Motor neuron (in vitro differentiated cells): Measurements from ENCODE around the gene PDGFRB. TPM values are rescaled to one million over a fixed set of nuclear protein-coding genes. Genes with fewer than 3 reads are reported as not detected.

ENCODE experiments used
- ATAC-seq, 8 experiments: fragments of 200-7000 bp; cut with Tn5 transposase; replicated peaks in 6 of 8; 2 replicates each; pipeline ENCODE4 v1.8.0; 2021; ENCODE audit warnings: mild to moderate bottlenecking in 8 of 8, moderate library complexity in 8 of 8
- H3K27ac ChIP-seq, 2 donors: fragments of 250-450 bp; sonication (Bioruptor Pico); 2 replicates each; pipeline ENCODE4 v1.9.0; 2021; ENCODE audit warnings: antibody characterized with exemption in 2 of 2, mild to moderate bottlenecking in 2 of 2, moderate library complexity in 1 of 2
- H3K4me1 ChIP-seq, 2 donors: fragments of 250-450 bp; sonication (Bioruptor Pico); replicated peaks in 1 of 2; 2 replicates each; pipeline ENCODE4 v1.6.1; 2021; ENCODE audit warnings: antibody characterized with exemption in 2 of 2, mild to moderate bottlenecking in 2 of 2, moderate library complexity in 1 of 2
- H3K4me3 ChIP-seq, 5 donors: fragments of 250-450 bp; sonication (Bioruptor Pico); 2 replicates each; pipeline ENCODE4 v1.9.0; 2021; ENCODE audit warnings: antibody characterized with exemption in 5 of 5, mild to moderate bottlenecking in 5 of 5, moderate library complexity in 4 of 5
- WGBS, 10 experiments: fragments of 450-650 bp; shearing (Covaris generic); methylation state at CpG; one replicate each; pipeline ENCODE4 v1.0.0; 2022; 5-methylcytosine and 5-hydroxymethylcytosine counted together
- in situ Hi-C, 9 experiments: fragments of 400-800 bp; cut with MboI; loops; one replicate each; pipeline ENCODE4 v1.15.0; 2021; ENCODE audit warnings: low sequenced_read_pairs in 9 of 9, low pct_unique_long_range_greater_than_20kb in 2 of 9; ENCODE audit not compliant: unreplicated experiment in 9 of 9
- total RNA-seq, 8 experiments: library from RNA; unstranded; fragments of 300-600 nt; gene quantifications; 2 replicates each; pipeline versions ENCODE4 v1.2.3 to v1.2.4, GENCODE V29; 2022

PDGFRB gene
- total RNA-seq, 8 experiments from 2014 or later, result 0.38 to 42.4 (median 4.6) TPM

GRCh38 chr5:150077996-150078801 is 77.4 kb downstream of the PDGFRB start:
- no peak overlapping the region for H3K4me3 ChIP-seq
- H3K4me1 ChIP-seq, result peaks cover 0 to 5% of the 10 kb centered on the region in 2 donors
- no peak overlapping the region for H3K27ac ChIP-seq
- 67 to 100% (median 80%) methylated on average over 1 to 6 of the region's 8 CpGs; no CpG with 5 or more reads in 1 of the 10 experiments for WGBS, 10 experiments
- in situ Hi-C loops, result no loop called here
- ATAC-seq, result no peak

GRCh38 chr5:150077060-150077459 is 78.6 kb downstream of the PDGFRB start:
- H3K4me1 ChIP-seq, result peaks cover 0 to 4% of the 10 kb centered on the region in 2 donors
- no peak overlapping the region for H3K27ac ChIP-seq
- H3K4me3 ChIP-seq, result no peak overlapping the region
- WGBS, 10 experiments, result 80 to 100% (median 85%) methylated on average over 2 to 8 of the region's 8 CpGs; no CpG with 5 or more reads in 4 of the 10 experiments
- ATAC-seq, result no peak
- in situ Hi-C loops, result no loop called here

GRCh38 chr5:150075806-150076205 is 79.8 kb downstream of the PDGFRB start:
- 40 to 86% (median 73%) methylated on average over 1 to 2 of the region's 4 CpGs; no CpG with 5 or more reads in 5 of the 10 experiments for WGBS, 10 experiments
- ATAC-seq, result peak in 1 of 8 experiments; percentile 45
- Histone ChIP-seq H3K27ac (no peak overlapping the region), H3K4me1 (no peaks in the 10 kb centered on the region), H3K4me3 (no peak overlapping the region)
- in situ Hi-C loops, result no loop called here

- no peak overlapping the region for H3K4me3 ChIP-seq
- no peaks in the 10 kb centered on the region for H3K4me1 ChIP-seq
- 50 to 80% (median 74%) methylated on average over 1 to 4 of the region's 4 CpGs; no CpG with 5 or more reads in 2 of the 10 experiments for WGBS, 10 experiments
- in situ Hi-C loops, result no loop called here
- no peak for ATAC-seq
- no peak overlapping the region for H3K27ac ChIP-seq
Measured at GRCh38 chr5:150075233-150075632, 80.4 kb downstream of the PDGFRB start.

- no peak overlapping the region for H3K4me3 ChIP-seq
- H3K4me1 ChIP-seq, result no peaks in the 10 kb centered on the region
- WGBS, 10 experiments, result 42 to 81% (median 70%) methylated on average over 1 to 3 of the region's 3 CpGs; no CpG with 5 or more reads in 4 of the 10 experiments
- in situ Hi-C loops, result no loop called here
- no peak overlapping the region for H3K27ac ChIP-seq
- no peak for ATAC-seq
Measured at GRCh38 chr5:150073677-150074076, 82.0 kb downstream of the PDGFRB start.

- Histone ChIP-seq H3K4me3 (no peak overlapping the region), H3K27ac (no peak overlapping the region), H3K4me1 (no peaks in the 10 kb centered on the region)
- 0 to 82% (median 59%) methylated on average over 1 to 4 of the region's 5 CpGs; no CpG with 5 or more reads in 3 of the 10 experiments for WGBS, 10 experiments
- in situ Hi-C loops, result no loop called here
- ATAC-seq, result no peak
Measured at GRCh38 chr5:150073086-150073625, 82.5 kb downstream of the PDGFRB start.

GRCh38 chr5:150070821-150071220 is 84.8 kb downstream of the PDGFRB start:
- Histone ChIP-seq H3K4me3 (no peak overlapping the region), H3K27ac (no peak overlapping the region), H3K4me1 (no peaks in the 10 kb centered on the region)
- WGBS, 10 experiments, result 75 to 100% (median 89%) methylated on average over 1 to 3 of the region's 3 CpGs; no CpG with 5 or more reads in 4 of the 10 experiments
- ATAC-seq, result no peak
- in situ Hi-C loops, result no loop called here

- Histone ChIP-seq H3K4me3 (no peak overlapping the region), H3K27ac (no peak overlapping the region), H3K4me1 (no peaks in the 10 kb centered on the region)
- in situ Hi-C loops, result no loop called here
- 79 to 100% (median 90%) methylated on average over 1 to 4 of the region's 25 CpGs; no CpG with 5 or more reads in 6 of the 10 experiments for WGBS, 10 experiments
- no peak for ATAC-seq
Measured at GRCh38 chr5:150069672-150070627, 85.7 kb downstream of the PDGFRB start.

GRCh38 chr5:150068961-150069645 is 86.5 kb downstream of the PDGFRB start:
- 30 to 77% (median 72%) methylated on average over 2 to 7 of the region's 12 CpGs; no CpG with 5 or more reads in 4 of the 10 experiments for WGBS, 10 experiments
- no peak for ATAC-seq
- Histone ChIP-seq H3K4me1 (no peaks in the 10 kb centered on the region), H3K27ac (no peak overlapping the region), H3K4me3 (no peak overlapping the region)
- in situ Hi-C loops, result no loop called here

GRCh38 chr5:150068472-150068871 is 87.2 kb downstream of the PDGFRB start:
- in situ Hi-C loops, result no loop called here
- Histone ChIP-seq H3K4me3 (no peak overlapping the region), H3K4me1 (no peaks in the 10 kb centered on the region), H3K27ac (no peak overlapping the region)
- no peak for ATAC-seq
- 0 to 80% (median 36%) methylated on average over 1 to 3 of the region's 4 CpGs; no CpG with 5 or more reads in 6 of the 10 experiments for WGBS, 10 experiments

- 76 to 100% (median 86%) methylated on average over 1 to 4 of the region's 6 CpGs; no CpG with 5 or more reads in 6 of the 10 experiments for WGBS, 10 experiments
- Histone ChIP-seq H3K4me3 (no peak overlapping the region), H3K27ac (no peak overlapping the region), H3K4me1 (no peaks in the 10 kb centered on the region)
- in situ Hi-C loops, result no loop called here
- no peak for ATAC-seq
Measured at GRCh38 chr5:150068071-150068470, 87.6 kb downstream of the PDGFRB start.

GRCh38 chr5:150067405-150067960 is 88.2 kb downstream of the PDGFRB start:
- no peak for ATAC-seq
- in situ Hi-C loops, result no loop called here
- H3K4me3 ChIP-seq, result no peak overlapping the region
- 40 to 87% (median 60%) methylated on average over 1 to 5 of the region's 6 CpGs; no CpG with 5 or more reads in 5 of the 10 experiments for WGBS, 10 experiments
- no peak overlapping the region for H3K27ac ChIP-seq
- no peaks in the 10 kb centered on the region for H3K4me1 ChIP-seq
